Measurements from ENCODE around the gene PPP1R37. TPM values are rescaled to one million over a fixed set of nuclear protein-coding genes. Genes with fewer than 3 reads are reported as not detected.

PPP1R37 gene
- total RNA-seq, 1 donor from 2014 or later: 31.1 TPM

- peaks cover 25% of the 10 kb centered on the region for H3K36me3 ChIP-seq
- no peaks in the 10 kb centered on the region for H3K4me1 ChIP-seq
These were observed 49.2 kb downstream of the PPP1R37 start for GRCh38 chr19:45142016-45142725.

GRCh38 chr19:45142726-45143110 is 49.7 kb downstream of the PPP1R37 start:
- Histone ChIP-seq H3K9me3 (no peaks in the 10 kb centered on the region), H3K27ac (no peak overlapping the region), H3K4me1 (no peaks in the 10 kb centered on the region), H3K27me3 (no peaks in the 10 kb centered on the region), H3K4me3 (no peak overlapping the region), H3K36me3 (peaks cover 25% of the 10 kb centered on the region)
- DNase-seq: no peak
- ATAC-seq: no peak
- no peak for TF ChIP-seq CTCF (IDR thresholded peaks at IDR 0.05)
- intact Hi-C loops (cut with DNase I): no loop called here

More at GRCh38 chr19:45142016-45142725, 49.2 kb downstream of the PPP1R37 start:
- Histone ChIP-seq H3K4me3 (no peak overlapping the region), H3K27me3 (no peaks in the 10 kb centered on the region), H3K9me3 (no peaks in the 10 kb centered on the region), H3K27ac (no peak overlapping the region)
- intact Hi-C loops (cut with DNase I): no loop called here
- ATAC-seq (no peak), DNase-seq (no peak)
- TF ChIP-seq CTCF (IDR thresholded peaks at IDR 0.05): no peak

GRCh38 chr19:45144431-45145269 is 51.7 kb downstream of the PPP1R37 start:
- ATAC-seq (no peak), DNase-seq (no peak)
- H3K36me3 ChIP-seq: peaks cover 25% of the 10 kb centered on the region
- H3K4me3 ChIP-seq: no peak overlapping the region
- no peaks in the 10 kb centered on the region for H3K9me3 ChIP-seq
- no peaks in the 10 kb centered on the region for H3K27me3 ChIP-seq
- no peak overlapping the region for H3K27ac ChIP-seq
- TF ChIP-seq CTCF (IDR thresholded peaks at IDR 0.05): no peak
- intact Hi-C loops (cut with DNase I): no loop called here
- H3K4me1 ChIP-seq: no peaks in the 10 kb centered on the region

GRCh38 chr19:45145270-45146189 is 52.6 kb downstream of the PPP1R37 start:
- Histone ChIP-seq H3K9me3 (no peaks in the 10 kb centered on the region), H3K4me1 (no peaks in the 10 kb centered on the region), H3K27ac (no peak overlapping the region), H3K36me3 (peaks cover 25% of the 10 kb centered on the region), H3K4me3 (no peak overlapping the region), H3K27me3 (no peaks in the 10 kb centered on the region)
- intact Hi-C loops (cut with DNase I): no loop called here
- TF ChIP-seq CTCF (IDR thresholded peaks at IDR 0.05): no peak
- ATAC-seq: no peak
- no peak for DNase-seq

DNA sequence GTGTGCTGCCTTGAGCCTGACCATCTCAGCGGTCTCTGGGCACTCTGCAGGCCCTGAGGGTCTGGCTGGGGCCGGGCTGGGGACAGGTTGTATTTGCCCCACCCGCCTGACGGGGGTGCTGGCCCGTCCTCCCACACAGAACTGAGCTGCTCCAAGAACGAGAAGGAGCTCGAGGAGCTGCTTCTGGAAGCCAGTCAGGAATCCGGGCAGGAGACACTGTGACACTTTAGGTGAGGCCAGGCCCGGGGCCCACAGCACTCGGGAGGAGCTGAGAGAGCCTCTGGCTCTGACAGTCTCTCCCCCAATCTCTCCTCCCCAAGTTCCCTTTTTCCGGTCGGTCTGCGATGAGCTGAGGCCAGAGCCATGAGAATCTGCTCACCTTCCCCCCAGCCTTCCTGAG is 53.3 kb downstream of the PPP1R37 start:
- intact Hi-C loops (cut with DNase I): no loop called here
- Histone ChIP-seq H3K4me1 (no peaks in the 10 kb centered on the region), H3K36me3 (peaks cover 25% of the 10 kb centered on the region), H3K9me3 (no peaks in the 10 kb centered on the region), H3K4me3 (no peak overlapping the region), H3K27me3 (peaks cover 4% of the 10 kb centered on the region), H3K27ac (no peak overlapping the region)
- TF ChIP-seq CTCF (IDR thresholded peaks at IDR 0.05): no peak
- DNase-seq (no peak), ATAC-seq (no peak)
